ENCODE measurements around the gene MAT2A.

Gene MAT2A

GRCh38 chr2:85534881-85535280 lies 4.1 kb upstream of the MAT2A start:
- DNase-seq (ENCODE audit: extremely low read depth, low read depth), result no peak
- TF ChIP-seq CTCF (IDR thresholded peaks at IDR 0.05; ENCODE audit: low read depth, low read length), result no peak

GRCh38 chr2:85536479-85536878 lies 2.5 kb upstream of the MAT2A start:
- no peak for DNase-seq (ENCODE audit: extremely low read depth, low read depth)
- TF ChIP-seq CTCF (IDR thresholded peaks at IDR 0.05; ENCODE audit: low read depth, low read length), result no peak

- TF ChIP-seq CTCF (IDR thresholded peaks at IDR 0.05; ENCODE audit: low read depth, low read length), result no peak
- no peak for DNase-seq (ENCODE audit: extremely low read depth, low read depth)
Measured at GRCh38 chr2:85537600-85538506, 1.1 kb upstream of the MAT2A start.

- no peak for DNase-seq (ENCODE audit: extremely low read depth, low read depth)
Measured at GRCh38 chr2:85539361-85540132, 579 bp downstream of the MAT2A start.

GRCh38 chr2:85540133-85540648 lies 1.2 kb downstream of the MAT2A start:
- no peak for DNase-seq (ENCODE audit: extremely low read depth, low read depth)
- no peak for TF ChIP-seq CTCF (IDR thresholded peaks at IDR 0.05; ENCODE audit: low read depth, low read length)

More at GRCh38 chr2:85539361-85540132, 579 bp downstream of the MAT2A start:
- TF ChIP-seq CTCF (IDR thresholded peaks at IDR 0.05; ENCODE audit: low read depth, low read length), result no peak

GRCh38 chr2:85541262-85541661 lies 2.3 kb downstream of the MAT2A start:
- TF ChIP-seq CTCF (IDR thresholded peaks at IDR 0.05; ENCODE audit: low read depth, low read length), result no peak
- DNase-seq (ENCODE audit: extremely low read depth, low read depth), result no peak
